ENCODE measurements around the gene RAET1E. TPM values are rescaled to one million over a fixed set of nuclear protein-coding genes. Genes with fewer than 3 reads are reported as not detected.
A peak's percentile ranks its signal among the peaks of the same experiment; 100 is the strongest.
"Not testable (repeated sequence)": the region's sequence is repeated elsewhere in the genome, so short reads cannot be mapped to it uniquely, and the experiment has no call there.

The RAET1E gene
- total RNA-seq, 1 donor from 2014 or later = not detected

DNA sequence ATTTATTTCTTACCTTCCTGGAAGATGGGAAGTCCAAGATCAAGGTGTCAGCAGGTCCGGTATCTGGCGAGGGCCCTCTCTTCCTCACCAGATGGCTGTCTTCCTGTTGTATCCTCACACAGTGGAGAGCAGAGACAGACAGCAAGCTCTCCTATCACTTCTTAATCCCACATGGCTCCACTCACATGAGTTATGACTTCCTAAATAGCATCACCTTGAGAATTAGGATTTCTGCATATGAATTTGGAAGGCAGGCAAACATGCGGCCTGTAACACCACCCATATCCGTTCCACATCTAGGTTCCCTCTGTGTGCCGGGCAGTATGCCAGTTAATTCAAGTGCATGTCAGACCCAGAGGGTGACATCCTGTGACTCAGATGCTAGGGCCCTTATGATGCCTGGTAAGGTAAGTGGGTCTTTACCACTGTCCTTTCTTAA lies 2.1 kb downstream of the RAET1E start:
- H3K36me3 Mint-ChIP-seq = no peaks in the 10 kb centered on the region
- no peaks in the 10 kb centered on the region for H3K9me3 Mint-ChIP-seq
- H3K27me3 Mint-ChIP-seq = peaks cover 43% of the 10 kb centered on the region
- H3K4me3 Mint-ChIP-seq = no peak overlapping the region
- peaks cover 7% of the 10 kb centered on the region for H3K4me1 Mint-ChIP-seq (ENCODE audit: unreplicated experiment)
- DNase-seq (ENCODE audit: extremely low spot score, unreplicated experiment) = no peak
- H3K27ac Mint-ChIP-seq = no peak overlapping the region
- TF ChIP-seq, protein P1, sequence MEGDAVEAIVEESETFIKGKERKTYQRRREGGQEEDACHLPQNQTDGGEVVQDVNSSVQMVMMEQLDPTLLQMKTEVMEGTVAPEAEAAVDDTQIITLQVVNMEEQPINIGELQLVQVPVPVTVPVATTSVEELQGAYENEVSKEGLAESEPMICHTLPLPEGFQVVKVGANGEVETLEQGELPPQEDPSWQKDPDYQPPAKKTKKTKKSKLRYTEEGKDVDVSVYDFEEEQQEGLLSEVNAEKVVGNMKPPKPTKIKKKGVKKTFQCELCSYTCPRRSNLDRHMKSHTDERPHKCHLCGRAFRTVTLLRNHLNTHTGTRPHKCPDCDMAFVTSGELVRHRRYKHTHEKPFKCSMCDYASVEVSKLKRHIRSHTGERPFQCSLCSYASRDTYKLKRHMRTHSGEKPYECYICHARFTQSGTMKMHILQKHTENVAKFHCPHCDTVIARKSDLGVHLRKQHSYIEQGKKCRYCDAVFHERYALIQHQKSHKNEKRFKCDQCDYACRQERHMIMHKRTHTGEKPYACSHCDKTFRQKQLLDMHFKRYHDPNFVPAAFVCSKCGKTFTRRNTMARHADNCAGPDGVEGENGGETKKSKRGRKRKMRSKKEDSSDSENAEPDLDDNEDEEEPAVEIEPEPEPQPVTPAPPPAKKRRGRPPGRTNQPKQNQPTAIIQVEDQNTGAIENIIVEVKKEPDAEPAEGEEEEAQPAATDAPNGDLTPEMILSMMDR (conservative IDR thresholded peaks at IDR 0.05) = no peak

DNA sequence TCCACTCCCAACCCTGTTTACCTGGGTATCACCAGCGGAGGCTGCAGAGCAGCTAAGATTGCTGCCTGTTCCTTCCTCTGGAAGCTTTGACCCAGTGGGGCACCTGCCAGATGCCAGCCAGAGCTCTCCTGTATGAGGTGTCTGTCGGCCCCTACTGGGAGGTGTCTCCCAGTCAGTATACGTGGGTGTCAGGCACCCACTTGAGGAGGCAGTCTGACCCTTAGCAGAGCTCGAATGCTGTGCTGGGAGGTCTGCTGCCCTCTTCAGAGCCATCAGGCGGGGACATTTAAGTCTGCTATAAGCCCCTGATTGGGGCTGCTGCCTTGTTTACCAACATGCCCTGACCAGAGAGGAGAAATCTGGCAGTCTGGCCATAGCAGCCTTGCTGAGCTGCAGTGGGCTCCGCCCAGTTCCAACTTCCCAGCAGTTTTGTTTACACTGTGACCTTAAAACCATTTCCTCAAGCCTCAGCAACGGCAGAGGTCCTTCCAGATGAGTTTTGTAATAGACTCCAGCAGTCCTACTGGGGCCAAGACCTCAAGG lies 2.8 kb downstream of the RAET1E start:
- Mint-ChIP-seq H3K27ac (no peak overlapping the region), H3K4me3 (no peak overlapping the region), H3K9me3 (no peaks in the 10 kb centered on the region), H3K4me1 (ENCODE audit: unreplicated experiment) (peaks cover 7% of the 10 kb centered on the region), H3K27me3 (peaks cover 42% of the 10 kb centered on the region), H3K36me3 (no peaks in the 10 kb centered on the region)
- TF ChIP-seq, protein P1 (conservative IDR thresholded peaks at IDR 0.05) = no peak
- DNase-seq (ENCODE audit: extremely low spot score, unreplicated experiment) = no peak

DNA sequence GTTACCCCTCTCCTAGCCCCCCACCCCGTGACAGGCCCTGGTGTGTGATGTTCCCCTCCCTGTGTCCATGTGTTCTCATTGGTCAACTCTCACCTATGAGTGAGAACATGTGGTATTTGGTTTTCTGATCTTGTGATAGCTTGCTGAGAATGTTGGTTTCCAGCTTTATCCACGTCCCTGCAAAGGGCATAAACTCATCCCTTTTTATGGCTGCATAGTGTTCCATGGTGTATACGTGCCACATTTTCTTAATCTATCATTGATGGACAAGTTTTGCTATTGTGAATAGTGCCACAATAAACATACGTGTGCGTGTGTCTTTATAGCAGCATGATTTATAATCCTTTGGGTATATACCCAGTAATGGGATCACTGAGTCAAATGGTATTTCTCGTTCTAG lies 6.0 kb downstream of the RAET1E start:
- not testable (repeated sequence) for H3K4me3 Mint-ChIP-seq; DNase-seq (ENCODE audit: extremely low spot score, unreplicated experiment); H3K9me3 Mint-ChIP-seq; H3K27ac Mint-ChIP-seq; H3K36me3 Mint-ChIP-seq
- Mint-ChIP-seq H3K27me3 (peaks cover 33% of the 10 kb centered on the region), H3K4me1 (ENCODE audit: unreplicated experiment) (peaks cover 15% of the 10 kb centered on the region)

DNA sequence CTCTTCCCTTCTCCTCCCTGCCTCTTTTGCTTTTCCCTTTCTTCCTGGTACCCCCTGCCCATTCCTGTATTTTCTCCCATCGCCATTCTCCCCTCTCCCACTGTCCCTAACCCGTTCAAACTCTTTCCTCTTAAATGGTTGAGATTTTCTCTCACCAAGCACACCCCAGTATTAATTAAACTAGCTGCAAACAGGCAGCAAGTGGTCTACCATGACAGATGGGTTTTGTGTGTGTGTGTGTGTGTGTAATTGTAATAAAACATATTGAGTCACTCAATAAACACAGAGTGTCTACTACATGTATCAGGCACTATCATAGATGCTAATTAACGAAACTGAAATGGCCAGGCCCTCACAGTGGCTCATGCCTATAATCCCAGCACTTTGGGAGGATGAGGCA lies 6.7 kb downstream of the RAET1E start:
- no peak for DNase-seq (ENCODE audit: extremely low spot score, unreplicated experiment)
- Mint-ChIP-seq H3K4me3 (no peak overlapping the region), H3K27me3 (peaks cover 33% of the 10 kb centered on the region), H3K4me1 (ENCODE audit: unreplicated experiment) (peaks cover 15% of the 10 kb centered on the region), H3K36me3 (no peaks in the 10 kb centered on the region), H3K27ac (peak overlapping the region; percentile 15), H3K9me3 (peaks cover 5% of the 10 kb centered on the region)
- TF ChIP-seq, protein P1 (conservative IDR thresholded peaks at IDR 0.05) = no peak

GRCh38 chr6:149890629-149891045 lies 7.3 kb downstream of the RAET1E start:
- peaks cover 12% of the 10 kb centered on the region for H3K4me1 Mint-ChIP-seq (ENCODE audit: unreplicated experiment)
- H3K9me3 Mint-ChIP-seq = peaks cover 5% of the 10 kb centered on the region
- DNase-seq (ENCODE audit: extremely low spot score, unreplicated experiment) = no peak
- H3K27me3 Mint-ChIP-seq = peaks cover 33% of the 10 kb centered on the region
- peak overlapping the region; percentile 62 for H3K27ac Mint-ChIP-seq
- TF ChIP-seq, protein P1 (conservative IDR thresholded peaks at IDR 0.05) = no peak
- no peak overlapping the region for H3K4me3 Mint-ChIP-seq
- no peaks in the 10 kb centered on the region for H3K36me3 Mint-ChIP-seq

- H3K27me3 Mint-ChIP-seq = peaks cover 35% of the 10 kb centered on the region
- TF ChIP-seq, protein P1 (conservative IDR thresholded peaks at IDR 0.05) = no peak
- H3K4me1 Mint-ChIP-seq (ENCODE audit: unreplicated experiment) = peaks cover 8% of the 10 kb centered on the region
- H3K4me3 Mint-ChIP-seq = no peak overlapping the region
- peaks cover 5% of the 10 kb centered on the region for H3K9me3 Mint-ChIP-seq
- peak overlapping the region; percentile 41 for H3K27ac Mint-ChIP-seq
- H3K36me3 Mint-ChIP-seq = no peaks in the 10 kb centered on the region
- no peak for DNase-seq (ENCODE audit: extremely low spot score, unreplicated experiment)
Measured at GRCh38 chr6:149889326-149889725, 8.6 kb downstream of the RAET1E start.
